GM18526 (cell line): Measurements from ENCODE around the gene REC114.

Experiments used
- POLR2A ChIP-seq: IDR thresholded peaks from 3 replicates; pipeline ENCODE4 v1.6.1; 2011; ENCODE audit not compliant: insufficient read length; ENCODE audit errors: extremely low read depth

REC114 gene

DNA sequence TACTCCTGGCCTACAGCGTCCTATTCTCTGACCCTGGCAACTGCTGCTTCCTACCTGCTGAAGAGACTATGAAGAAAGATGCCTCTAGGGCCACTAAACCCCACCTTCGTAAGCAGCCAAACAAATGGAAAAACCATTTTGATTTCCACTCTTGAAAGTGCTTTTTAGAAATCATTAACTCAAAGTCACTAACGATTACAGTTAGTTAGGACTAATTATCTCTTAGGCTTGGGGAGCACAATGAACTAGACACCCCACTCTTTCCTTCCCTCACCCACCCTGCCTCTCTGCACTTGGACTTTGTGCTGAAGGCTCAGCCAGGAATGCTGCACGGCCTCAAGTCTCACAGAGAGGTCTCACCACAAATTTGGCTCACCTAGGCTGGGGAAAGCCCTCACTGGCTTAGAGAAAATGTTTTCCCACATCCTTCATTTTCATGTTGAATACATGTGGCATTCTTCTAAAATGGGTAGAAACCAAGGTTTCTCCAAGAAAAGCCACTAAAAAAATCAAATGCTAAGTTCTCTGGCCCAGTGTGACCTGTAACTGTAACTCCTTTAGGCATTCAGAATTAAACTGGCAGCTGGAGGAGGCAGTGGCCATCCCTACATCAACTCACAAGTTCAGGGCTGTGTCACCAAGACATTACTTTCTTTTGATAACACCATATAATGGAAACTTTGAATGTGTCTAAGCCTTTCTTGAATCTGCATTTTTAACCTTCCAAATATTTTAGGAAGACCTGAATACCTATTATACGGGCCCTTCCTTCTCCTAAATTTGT is 143.1 kb downstream of the REC114 start:
- TF ChIP-seq POLR2A, result no peak

DNA sequence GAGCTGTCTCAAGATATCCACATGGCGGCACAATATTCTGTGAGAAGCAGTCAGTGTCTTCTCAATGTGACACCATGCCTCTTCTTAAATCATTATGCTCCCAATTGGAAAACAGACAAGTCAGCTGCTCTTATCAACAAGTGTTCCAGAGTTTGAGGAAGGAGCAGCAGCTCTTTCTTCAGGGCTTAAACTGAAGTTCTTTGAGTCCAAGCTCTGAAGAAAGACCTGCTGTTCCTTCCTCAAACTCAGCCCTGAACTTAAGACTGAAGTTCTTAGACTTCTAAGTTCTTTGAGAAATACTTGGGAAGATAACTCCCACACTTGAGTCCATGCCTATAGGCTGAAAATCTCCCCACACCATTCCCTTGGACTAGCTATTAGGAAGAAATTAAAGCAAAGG is 146.8 kb downstream of the REC114 start:
- TF ChIP-seq POLR2A, result no peak

DNA sequence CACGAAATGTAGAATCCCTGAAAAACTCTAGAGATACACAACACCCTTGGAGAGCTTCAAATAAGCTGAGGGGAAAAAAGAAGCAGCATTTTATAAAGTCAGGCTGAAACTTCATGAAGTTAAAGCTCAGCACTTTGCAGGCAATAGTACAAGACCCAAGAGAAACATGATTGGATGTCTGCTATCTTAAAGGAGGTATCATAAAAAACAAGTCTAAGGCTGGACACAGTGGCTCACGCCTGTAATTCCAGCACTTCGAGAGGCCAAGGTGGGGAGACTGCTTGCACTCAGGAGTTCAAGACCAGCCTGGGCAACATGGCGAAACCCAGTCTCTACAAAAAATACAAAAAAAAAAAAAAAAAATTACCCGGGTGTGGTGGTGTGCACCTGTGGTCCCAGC is 147.3 kb downstream of the REC114 start:
- TF ChIP-seq POLR2A, result no peak

DNA sequence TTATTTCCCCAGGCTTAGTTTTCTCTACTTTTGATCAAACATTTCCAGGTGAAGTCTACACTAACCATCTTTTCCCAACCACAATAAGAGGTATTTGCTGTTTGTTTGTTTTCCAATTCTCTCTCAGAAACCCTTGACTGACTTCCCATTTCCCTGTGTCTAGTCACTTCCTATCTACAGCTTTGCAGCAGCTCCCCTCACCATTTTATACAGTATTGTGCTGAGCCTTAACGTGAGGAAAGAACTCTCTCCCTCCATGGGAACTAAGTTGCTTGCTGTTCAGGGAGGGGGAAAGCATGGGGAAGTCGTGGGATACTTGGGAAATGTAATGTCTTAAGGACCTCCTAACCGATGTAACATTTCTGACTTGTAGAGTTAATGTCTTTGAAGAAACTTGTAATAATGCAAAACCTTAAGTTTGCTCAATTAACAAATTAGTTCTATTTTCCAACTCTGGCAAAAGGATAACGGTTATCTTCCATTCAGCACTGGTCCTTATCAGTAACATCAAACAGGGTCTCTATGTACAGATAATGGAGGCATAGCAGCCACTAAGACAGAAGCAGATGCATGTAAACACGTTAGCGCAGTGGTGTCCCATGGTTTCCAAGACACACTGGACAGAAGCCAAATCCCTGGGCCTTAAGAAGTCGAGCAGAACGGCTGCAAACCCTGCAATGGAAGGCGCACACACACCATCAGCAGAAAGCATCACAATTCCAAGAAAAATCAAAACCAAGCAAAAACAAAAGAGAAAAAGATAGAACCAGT is 150.5 kb downstream of the REC114 start:
- TF ChIP-seq POLR2A, result no peak

DNA sequence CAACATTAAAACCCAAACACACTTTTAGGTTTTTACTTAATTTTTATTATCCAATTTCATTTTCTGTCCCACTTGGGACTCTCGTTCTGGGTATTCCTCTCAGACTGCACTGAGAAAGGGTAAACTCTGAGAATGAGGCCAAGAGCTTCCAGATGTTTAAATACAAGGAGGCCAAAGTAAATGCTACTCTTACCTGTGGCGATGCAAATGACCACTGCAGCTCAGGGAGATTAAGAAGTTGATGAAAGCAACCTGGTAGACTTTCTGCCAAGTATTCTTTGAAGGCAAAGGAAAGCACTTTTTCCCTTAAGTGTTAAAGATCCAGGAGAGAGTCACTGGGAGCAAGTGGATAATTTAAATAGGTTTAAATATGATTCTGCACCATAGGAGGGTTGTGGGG is 151.1 kb downstream of the REC114 start:
- no peak for TF ChIP-seq POLR2A

GRCh38 chr15:73596174-73596573 is 153.2 kb downstream of the REC114 start:
- TF ChIP-seq POLR2A, result no peak

GRCh38 chr15:73597036-73597638 is 154.2 kb downstream of the REC114 start:
- no peak for TF ChIP-seq POLR2A

GRCh38 chr15:73598530-73599160 is 155.7 kb downstream of the REC114 start:
- TF ChIP-seq POLR2A, result no peak

GRCh38 chr15:73599934-73600333 is 157.0 kb downstream of the REC114 start:
- no peak for TF ChIP-seq POLR2A

- no peak for TF ChIP-seq POLR2A
Measured at GRCh38 chr15:73600413-73601335, 157.7 kb downstream of the REC114 start.

GRCh38 chr15:73601451-73602445 is 158.8 kb downstream of the REC114 start:
- no peak for TF ChIP-seq POLR2A

GRCh38 chr15:73602446-73602843 is 159.5 kb downstream of the REC114 start:
- no peak for TF ChIP-seq POLR2A

DNA sequence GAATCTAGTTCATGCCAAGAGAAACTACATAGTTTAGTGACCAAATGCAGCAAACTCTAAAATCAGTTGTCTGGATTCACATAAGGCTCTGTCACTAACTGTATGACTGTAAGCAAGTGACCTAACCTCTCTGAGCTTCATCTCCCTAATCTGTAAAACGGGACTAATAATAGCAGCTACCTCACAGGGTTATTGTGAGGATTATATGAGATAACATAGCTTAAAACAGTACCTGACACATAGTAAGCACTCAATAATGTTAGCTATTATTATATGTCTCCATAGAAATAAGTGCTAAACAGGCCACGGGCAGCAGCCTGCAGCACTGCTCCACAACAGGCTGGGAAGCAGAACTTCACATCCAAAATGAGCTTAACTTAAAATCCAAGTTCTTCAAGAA is 160.0 kb downstream of the REC114 start:
- TF ChIP-seq POLR2A, result no peak

GRCh38 chr15:73604477-73604876 is 161.5 kb downstream of the REC114 start:
- TF ChIP-seq POLR2A, result no peak
